Measurements from ENCODE around the gene IGSF21. TPM values are rescaled to one million over a fixed set of nuclear protein-coding genes. Genes with fewer than 3 reads are reported as not detected.

Gene IGSF21
- total and polyA plus RNA-seq, 10 of the 15 experiments (the other 5 are each of a cell fraction or from before 2014, with no cell fraction given) = 0.03 to 0.49 TPM; not detected in 8

- WGBS (ENCODE audit: insufficient coverage, insufficient replicate concordance, low lambda C conversion rate, missing lambda C conversion rate) = 12% methylated on average over 5 of the region's 5 CpGs
- in situ Hi-C loops (cut with MboI) (no loop called here), intact Hi-C loops (cut with micrococcal nuclease; ENCODE audit: unreplicated experiment) (no loop called here)
These were observed 312.2 kb downstream of the IGSF21 start for GRCh38 chr1:18419845-18420184.

More at GRCh38 chr1:18419845-18420184, 312.2 kb downstream of the IGSF21 start:
- Histone ChIP-seq H3K79me2 (ENCODE audit: control insufficient read depth, insufficient read depth, low read length) (no peaks in the 10 kb centered on the region), H3K27ac (ENCODE audit: control insufficient read depth, insufficient read depth) (no peak overlapping the region), H2AFZ (ENCODE audit: control insufficient read depth, low read depth, low read length) (no peak overlapping the region), H3K4me1 (ENCODE audit: control insufficient read depth, insufficient read depth, low read length) (no peaks in the 10 kb centered on the region), H3K9me3 (replicated peaks; ENCODE audit: control insufficient read depth, insufficient read depth, low read length) (no peaks in the 10 kb centered on the region), H4K20me1 (ENCODE audit: control insufficient read depth, insufficient read depth) (no peaks in the 10 kb centered on the region), H3K27me3 (replicated peaks in 1 of 2; ENCODE audit: control insufficient read depth in 2 of 2, insufficient read depth in 2 of 2, low read length in 1 of 2) (no peaks in the 10 kb centered on the region), H3K4me2 (ENCODE audit: control insufficient read depth, insufficient read depth) (no peak overlapping the region), H3K9ac (ENCODE audit: control insufficient read depth, insufficient read depth, low read length) (no peak overlapping the region), H3K36me3 (ENCODE audit: control insufficient read depth in 2 of 2, insufficient read depth in 2 of 2, low read length in 1 of 2) (no peaks in the 10 kb centered on the region), H3K4me3 (no peak overlapping the region)
- TF ChIP-seq POU2F2 (IDR thresholded peaks at IDR 0.05; ENCODE audit: borderline replicate concordance, low read depth, low read length) (no peak), BRCA1 (IDR thresholded peaks at IDR 0.05; ENCODE audit: low read depth, low read length) (no peak), ZNF274 (IDR thresholded peaks at IDR 0.05; ENCODE audit: insufficient read depth, insufficient read length) (no peak), MEF2B (IDR thresholded peaks at IDR 0.05; ENCODE audit: partially characterized antibody, poor library complexity, severe bottlenecking) (no peak), E4F1 (IDR thresholded peaks at IDR 0.05; ENCODE audit: borderline replicate concordance, partially characterized antibody) (no peak), TAF1 (IDR thresholded peaks at IDR 0.05; ENCODE audit: borderline replicate concordance, low read depth, low read length) (no peak), SUPT20H (IDR thresholded peaks at IDR 0.05; ENCODE audit: borderline replicate concordance, control insufficient read depth, low read depth, low read length) (no peak), ZBTB33 (IDR thresholded peaks at IDR 0.05) (no peak)
- ChIA-PET POLR2A (no interaction called here), SMC1A (ENCODE audit: uncharacterized antibody, unreplicated experiment) (no interaction called here), CTCF (interaction anchor here (0.6 kb wide), 2 partner anchors 148 to 456 kb away, joined by 3 read pairs; no protein-coding TSS in a partner anchor), RAD21 (ENCODE audit: unreplicated experiment) (no interaction called here)
- BruUV-seq (replicated peaks) = no TSS peak
- no peak for ATAC-seq
- FAIRE-seq = no peak
- DNase-seq (ENCODE audit: low read depth, low spot score) = no peak

Data from GM12878 (cell line).